HepG2 (cell line): ENCODE data around the gene KLHL33. TPM values are rescaled to one million over a fixed set of nuclear protein-coding genes. Genes with fewer than 3 reads are reported as not detected.
"Not testable (repeated sequence)": the region's sequence is repeated elsewhere in the genome, so short reads cannot be mapped to it uniquely, and the experiment has no call there.

Experiments
- ATAC-seq: fragments of 200-7000 bp; cut with Tn5 transposase; 3 replicates; pipeline ENCODE4 v1.9.1; 2020; ENCODE audit warnings: mild to moderate bottlenecking, moderate library complexity
- BruUV-seq: library from RNA; stranded (reverse); fragments of 400-500 nt; replicated peaks from 2 replicates; lab custom pipeline; 2021; lab: Mats Ljungman, UMichigan
- CTCF ChIA-PET: fragments of 300-600 bp; formaldehyde crosslinking; extraction: SDS; loops from one replicate; lab custom pipeline; 2021; ENCODE audit warnings: low total read pairs, inconsistent platforms, low intra/inter-chr PET ratio; lab: Yijun Ruan, JAX
- POLR2A ChIA-PET: fragments of 350-600 bp; sonication (Branson Sonifier 250); formaldehyde crosslinking; loops from one replicate; lab custom pipeline; 2020; ENCODE audit warnings: antibody characterized with exemption, inconsistent platforms; lab: Yijun Ruan, JAX
- DNase-seq: peaks from one replicate; pipeline ENCODE4 v3.0.0-alpha.2; 2015; ENCODE audit warnings: low spot score
- FAIRE-seq: peaks from 3 replicates; lab custom pipeline; 2011; peaks lifted over from hg19 to GRCh38; lab: Jason Lieb, UNC
- H2AFZ ChIP-seq: one replicate; pipeline ENCODE4 v1.6.1; 2011; ENCODE audit warnings: low read length, inconsistent platforms
- H3K27ac ChIP-seq: fragments of 300-600 bp; 3 replicates; pipeline ENCODE4 v1.8.0; 2011; ENCODE audit warnings: mixed run types, mild to moderate bottlenecking, mixed read lengths, low read length, inconsistent platforms; ENCODE audit not compliant: insufficient read depth; ENCODE audit errors: extremely low read length
- H3K27me3 ChIP-seq, 2 experiments: fragments of 200-600 bp in 1 of 2; 2 replicates in 1 of 2; 3 replicates in 1 of 2; pipeline versions ENCODE4 v1.6.0 to v1.8.0; 2011; ENCODE audit warnings: low read length in 2 of 2, mild to moderate bottlenecking in 2 of 2, moderate library complexity in 2 of 2, inconsistent platforms in 1 of 2; ENCODE audit not compliant: insufficient read depth in 2 of 2, control insufficient read depth in 1 of 2
- H3K36me3 ChIP-seq, 2 experiments: fragments of 200-600 bp in 1 of 2; replicated peaks in 1 of 2; 2 replicates in 1 of 2; 3 replicates in 1 of 2; pipeline versions ENCODE4 v1.5.1 to v1.8.0; 2011; ENCODE audit warnings: low read length in 2 of 2, inconsistent platforms in 1 of 2; ENCODE audit not compliant: insufficient read depth in 2 of 2, control insufficient read depth in 1 of 2
- H3K4me1 ChIP-seq: 2 replicates; pipeline ENCODE4 v1.5.1; 2012; ENCODE audit warnings: low read length, inconsistent platforms; ENCODE audit not compliant: insufficient read depth
- H3K4me2 ChIP-seq: 2 replicates; pipeline ENCODE4 v1.6.0; 2011; ENCODE audit warnings: low read depth, low read length, inconsistent platforms
- H3K4me3 ChIP-seq, 3 experiments: fragments of 200-600 bp in 1 of 3; sonication (generic), shearing (Covaris generic) in 1 of 3; replicated peaks in 1 of 3; 2 replicates each; pipeline ENCODE4 v1.5.1; 2011 to 2016; ENCODE audit warnings: low read length in 3 of 3, inconsistent platforms in 2 of 3, low read depth in 2 of 3, mild to moderate bottlenecking in 2 of 3, control low read depth in 1 of 3, mixed read lengths in 1 of 3; ENCODE audit not compliant: insufficient read depth in 1 of 3
- H3K79me2 ChIP-seq: one replicate; pipeline ENCODE4 v1.6.1; 2011; ENCODE audit warnings: low read length, inconsistent platforms; ENCODE audit not compliant: insufficient read depth
- H3K9ac ChIP-seq: 2 replicates; pipeline ENCODE4 v1.6.0; 2011; ENCODE audit warnings: mild to moderate bottlenecking, low read depth, low read length, inconsistent platforms; ENCODE audit not compliant: insufficient read depth
- H3K9me3 ChIP-seq: 2 replicates; pipeline ENCODE4 v1.5.1; 2012; ENCODE audit warnings: mild to moderate bottlenecking, low read length
- H4K20me1 ChIP-seq: 2 replicates; pipeline ENCODE4 v1.6.0; 2011; ENCODE audit warnings: inconsistent platforms, mild to moderate bottlenecking, low read length, moderate library complexity; ENCODE audit not compliant: insufficient read depth
- BCL6 ChIP-seq: IDR thresholded peaks from 2 replicates; pipeline ENCODE4 v1.6.1; 2016; ENCODE audit warnings: missing genetic modification reagents, missing compliant biosample characterization
- NR2F1 ChIP-seq, 2 experiments: fragments of 450-650 bp in 1 of 2; formaldehyde crosslinking in 1 of 2; IDR thresholded peaks; 2 replicates each; pipeline versions ENCODE4 v1.5.0 to v1.6.1; 2016 to 2020; ENCODE audit warnings: mild to moderate bottlenecking in 1 of 2, missing compliant biosample characterization in 1 of 2, missing genetic modification reagents in 1 of 2, moderate library complexity in 1 of 2
- PAXIP1 ChIP-seq: sonication (generic); formaldehyde crosslinking; conservative IDR thresholded peaks from 2 replicates; pipeline ENCODE4 v1.4.0; 2020; ENCODE audit warnings: mild to moderate bottlenecking, missing genetic modification reagents, moderate library complexity
- RARA ChIP-seq: IDR thresholded peaks from 2 replicates; pipeline ENCODE4 v1.6.1; 2016; ENCODE audit warnings: missing genetic modification reagents, missing compliant biosample characterization
- SIX1 ChIP-seq: sonication (generic); formaldehyde crosslinking; IDR thresholded peaks from 2 replicates; pipeline ENCODE4 v1.4.0; 2020; ENCODE audit warnings: missing genetic modification reagents, borderline replicate concordance
- SOX13 ChIP-seq, 3 experiments: fragments of 450-650 bp in 1 of 3; sonication (generic) in 1 of 3; formaldehyde crosslinking in 1 of 3; IDR thresholded peaks in 2 of 3; conservative IDR thresholded peaks in 1 of 3; 2 replicates each; pipeline versions ENCODE4 v1.5.0 to v1.6.1; 2016 to 2020; ENCODE audit warnings: antibody characterized with exemption in 1 of 3, mild to moderate bottlenecking in 1 of 3, missing compliant biosample characterization in 1 of 3, missing genetic modification reagents in 1 of 3, moderate library complexity in 1 of 3
- SOX6 ChIP-seq, 2 experiments: fragments of 450-650 bp in 1 of 2; sonication (generic) in 1 of 2; formaldehyde crosslinking in 1 of 2; IDR thresholded peaks; 2 replicates each; pipeline versions ENCODE4 v1.4.0 to v1.6.1; 2017 to 2020; ENCODE audit warnings: antibody characterized with exemption in 1 of 2, mild to moderate bottlenecking in 1 of 2, missing genetic modification reagents in 1 of 2
- WGBS: methylation state at CpG from one replicate; pipeline ENCODE4 v1.1.6; 2017; ENCODE audit warnings: low lambda C conversion rate; 5-methylcytosine and 5-hydroxymethylcytosine counted together
- in situ Hi-C: cut with HindIII; loops from 2 replicates; pipeline ENCODE4 v1.10.0; 2017; ENCODE audit warnings: low pct_unique_long_range_greater_than_20kb; ENCODE audit not compliant: extremely low pct_ligation_motif_present
- intact Hi-C: fragments of 100-400 bp; cut with micrococcal nuclease; formaldehyde crosslinking; loops from one replicate; pipeline ENCODE4 v1.10.0; 2022; ENCODE audit not compliant: unreplicated experiment
- polyA plus RNA-seq, 8 experiments: library from polyadenylated mRNA; depleted of rRNA in 3 of 8; stranded (reverse) in 7 of 8; unstranded in 1 of 8; fragments of >200 nt; fragmentation: Illumina TruSeq in 4 of 8; extraction: Trizol in 4 of 8; gene quantifications; 2 replicates each; pipeline versions ENCODE4 v1.2.1 to v1.2.3, GENCODE V29; 2011 to 2016; ENCODE audit warnings: low read depth in 4 of 8, missing spikeins in 1 of 8, mixed read lengths in 1 of 8; ENCODE audit not compliant: insufficient read depth in 1 of 8
- total RNA-seq, 5 experiments: library from RNA; depleted of rRNA; stranded (reverse); fragments of >200 nt; fragmentation: Illumina TruSeq; extraction: Trizol; gene quantifications; 2 replicates each; pipeline ENCODE4 v1.2.3, GENCODE V29; 2016; ENCODE audit warnings: low read depth in 1 of 5

The KLHL33 gene
- total and polyA plus RNA-seq, 2 of the 13 experiments (the other 11 are each of a cell fraction or from before 2014, with no cell fraction given), result not detected

- TF ChIP-seq SIX1 (CRISPR knock-in tag) (peak; percentile 90), SOX13 (CRISPR knock-in tag; conservative IDR thresholded peaks at IDR 0.05 in 1 of 2, IDR thresholded peaks at IDR 0.05 in 1 of 2) (0 out of 4 replicates have a peak, but pooled peaks of 1 of the 2 experiments have one; percentile 21), SOX6 (CRISPR knock-in tag; IDR thresholded peaks at IDR 0.05) (peak; percentile 53), BCL6 (peak; percentile 85), RARA (CRISPR knock-in tag) (peak; percentile 40; the same call in 1 of the 2 replicates), PAXIP1 (CRISPR knock-in tag) (peak; percentile 40), NR2F1 (CRISPR knock-in tag; IDR thresholded peaks at IDR 0.05) (0 out of 4 replicates have a peak, but pooled peaks of 1 of the 2 experiments have one; percentile 31)
- H3K4me3 ChIP-seq; H2AFZ ChIP-seq; H3K9ac ChIP-seq; DNase-seq; H3K4me2 ChIP-seq; FAIRE-seq; CTCF ChIA-PET; intact Hi-C loops; H3K79me2 ChIP-seq; H3K9me3 ChIP-seq; BruUV-seq; H3K27me3 ChIP-seq; H4K20me1 ChIP-seq; in situ Hi-C loops; TF ChIP-seq SOX13, SOX6 (IDR thresholded peaks at IDR 0.05): not testable (repeated sequence)
- Histone ChIP-seq H3K36me3 (peaks cover 9 to 32% of the 10 kb centered on the region in 2 experiments), H3K27ac (peak overlapping the region; percentile 24), H3K4me1 (peaks cover 18% of the 10 kb centered on the region)
- ATAC-seq, result peak; percentile 61
- 30% methylated on average over 2 of the region's 4 CpGs for WGBS
- POLR2A ChIA-PET, result interaction anchor here (1.1 to 3.3 kb wide), 3 partner anchors 11 to 25 kb away, joined by 4 to 18 read pairs (median 5); partner anchors contain the start of genes APEX1, OSGEP and PIP4P1
Measured at GRCh38 chr14:20443650-20444049, 7.7 kb upstream of the KLHL33 start.
